Putamen (tissue), 1 donor: Measurements from ENCODE around the gene WNT10A.
A peak's percentile ranks its signal among the peaks of the same experiment; 100 is the strongest.

ENCODE experiments used
- DNase-seq: peaks from one replicate; pipeline ENCODE4 v3.0.0-alpha.2; 2016; ENCODE audit warnings: low spot score

Gene WNT10A

GRCh38 chr2:218877331-218877730 is 3.3 kb upstream of the WNT10A start:
- DNase-seq, result no peak

GRCh38 chr2:218877891-218878290 is 2.8 kb upstream of the WNT10A start:
- DNase-seq, result no peak

GRCh38 chr2:218878486-218878885 is 2.2 kb upstream of the WNT10A start:
- no peak for DNase-seq

GRCh38 chr2:218878926-218879761 is 1.5 kb upstream of the WNT10A start:
- no peak for DNase-seq

GRCh38 chr2:218879776-218880101 is 913 bp upstream of the WNT10A start:
- DNase-seq, result no peak

- no peak for DNase-seq
Observed at GRCh38 chr2:218880859-218881594, 375 bp downstream of the WNT10A start.

GRCh38 chr2:218881744-218882460 is 1.2 kb downstream of the WNT10A start:
- no peak for DNase-seq

- no peak for DNase-seq
Observed at GRCh38 chr2:218882461-218882816, 1.8 kb downstream of the WNT10A start.

GRCh38 chr2:218882866-218883366 is 2.3 kb downstream of the WNT10A start:
- no peak for DNase-seq

GRCh38 chr2:218883491-218884490 is 3.1 kb downstream of the WNT10A start:
- no peak for DNase-seq

- DNase-seq, result no peak
Observed at GRCh38 chr2:218884519-218884918, 3.9 kb downstream of the WNT10A start.

- peak; percentile 52 for DNase-seq
Observed at GRCh38 chr2:218885981-218886947, 5.6 kb downstream of the WNT10A start.

GRCh38 chr2:218887079-218887478 is 6.4 kb downstream of the WNT10A start:
- no peak for DNase-seq

GRCh38 chr2:218888341-218888740 is 7.7 kb downstream of the WNT10A start:
- DNase-seq, result no peak

GRCh38 chr2:218889937-218890336 is 9.3 kb downstream of the WNT10A start:
- DNase-seq, result no peak

- no peak for DNase-seq
Observed at GRCh38 chr2:218890369-218890768, 9.7 kb downstream of the WNT10A start.

GRCh38 chr2:218891275-218892135 is 10.9 kb downstream of the WNT10A start:
- DNase-seq, result no peak

- peak; percentile 67 for DNase-seq
Observed at GRCh38 chr2:218892693-218893348, 12.2 kb downstream of the WNT10A start.
